Measurements from ENCODE around the gene CTSF.

DNA sequence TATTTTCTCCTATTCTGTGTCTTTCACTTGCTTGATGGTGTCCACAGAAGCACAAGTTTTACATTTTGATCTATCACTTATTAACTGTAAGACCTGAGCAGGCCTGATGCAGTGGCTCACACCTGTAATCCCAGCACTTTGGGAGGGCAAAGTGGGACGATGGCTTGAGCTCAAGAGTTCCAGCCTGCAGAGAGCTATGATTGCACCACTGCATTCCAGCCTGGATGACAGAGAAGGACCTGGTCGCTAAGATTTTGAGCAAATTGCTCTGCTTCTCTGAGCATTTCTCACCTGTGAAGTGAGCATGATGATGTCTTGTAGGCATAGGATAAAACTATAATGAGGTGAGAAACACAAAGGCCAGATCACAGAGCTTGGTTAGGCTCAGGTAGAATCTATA is 17.7 kb upstream of the CTSF start:
- TF ChIP-seq, protein P1, sequence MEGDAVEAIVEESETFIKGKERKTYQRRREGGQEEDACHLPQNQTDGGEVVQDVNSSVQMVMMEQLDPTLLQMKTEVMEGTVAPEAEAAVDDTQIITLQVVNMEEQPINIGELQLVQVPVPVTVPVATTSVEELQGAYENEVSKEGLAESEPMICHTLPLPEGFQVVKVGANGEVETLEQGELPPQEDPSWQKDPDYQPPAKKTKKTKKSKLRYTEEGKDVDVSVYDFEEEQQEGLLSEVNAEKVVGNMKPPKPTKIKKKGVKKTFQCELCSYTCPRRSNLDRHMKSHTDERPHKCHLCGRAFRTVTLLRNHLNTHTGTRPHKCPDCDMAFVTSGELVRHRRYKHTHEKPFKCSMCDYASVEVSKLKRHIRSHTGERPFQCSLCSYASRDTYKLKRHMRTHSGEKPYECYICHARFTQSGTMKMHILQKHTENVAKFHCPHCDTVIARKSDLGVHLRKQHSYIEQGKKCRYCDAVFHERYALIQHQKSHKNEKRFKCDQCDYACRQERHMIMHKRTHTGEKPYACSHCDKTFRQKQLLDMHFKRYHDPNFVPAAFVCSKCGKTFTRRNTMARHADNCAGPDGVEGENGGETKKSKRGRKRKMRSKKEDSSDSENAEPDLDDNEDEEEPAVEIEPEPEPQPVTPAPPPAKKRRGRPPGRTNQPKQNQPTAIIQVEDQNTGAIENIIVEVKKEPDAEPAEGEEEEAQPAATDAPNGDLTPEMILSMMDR (IDR thresholded peaks at IDR 0.05; ENCODE audit: control extremely low read depth in 1 of 3, insufficient read depth in 1 of 3, low read depth in 1 of 3, low read length in 3 of 3) = no peak
- no peak for TF ChIP-seq EP300 (IDR thresholded peaks at IDR 0.05; ENCODE audit: borderline replicate concordance in 1 of 2, low read depth in 2 of 2, low read length in 2 of 2)
- TF ChIP-seq POLR2A (IDR thresholded peaks at IDR 0.05; ENCODE audit: control extremely low read depth in 1 of 2, low read depth in 2 of 2, low read length in 2 of 2) = no peak
- TF ChIP-seq SIN3A (conservative IDR thresholded peaks at IDR 0.05 in 1 of 2, IDR thresholded peaks at IDR 0.05 in 1 of 2; ENCODE audit: low read depth in 1 of 2, low read length in 2 of 2) = no peak
- no peak for TF ChIP-seq BCL11A (IDR thresholded peaks at IDR 0.05; ENCODE audit: low read depth in 2 of 2, low read length in 2 of 2)
- no peak for TF ChIP-seq HDAC6 (IDR thresholded peaks at IDR 0.05; ENCODE audit: low read depth, low read length)

Measured in H1 (cell line).